GM12874 (cell line): Measurements from ENCODE around the gene ADGRA1.

ENCODE experiments used
- CTCF ChIP-seq: IDR thresholded peaks from 2 replicates; pipeline ENCODE4 v1.5.1; 2011; ENCODE audit warnings: low read depth, mild to moderate bottlenecking, control low read depth, low read length, moderate library complexity; ENCODE audit not compliant: insufficient read depth

The ADGRA1 gene

DNA sequence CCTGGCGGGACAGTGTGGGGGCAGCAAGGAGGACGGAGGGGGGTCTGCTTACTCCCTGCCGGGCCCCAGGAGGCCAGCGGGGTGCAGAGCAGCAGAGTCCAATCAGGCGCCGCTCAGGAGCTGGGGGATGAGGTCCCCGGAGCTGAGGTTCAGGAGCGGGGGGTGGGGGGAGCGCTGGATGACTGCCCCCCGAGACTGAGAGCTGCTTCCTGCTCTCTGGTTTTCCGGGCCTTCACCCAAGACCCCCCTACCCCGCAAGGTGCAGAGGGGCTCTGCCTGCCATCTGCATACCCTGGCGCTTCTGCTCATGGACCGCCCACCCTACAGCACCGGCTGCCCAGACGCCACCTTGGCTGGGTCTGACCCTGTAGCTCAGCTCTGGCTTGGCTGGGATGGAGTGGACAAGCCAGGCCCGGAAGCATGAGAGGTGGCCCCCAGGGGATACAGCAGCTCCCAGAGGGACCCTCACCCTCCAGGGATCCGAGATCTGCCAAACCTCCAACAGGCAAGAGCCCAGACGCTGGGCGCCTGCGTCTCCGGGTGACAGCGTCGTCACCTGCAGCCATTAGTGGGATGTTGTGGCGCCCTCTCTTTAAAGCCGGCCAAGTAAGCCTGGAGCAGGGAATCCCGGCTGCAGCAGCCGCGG is 73.2 kb downstream of the ADGRA1 start:
- no peak for TF ChIP-seq CTCF

DNA sequence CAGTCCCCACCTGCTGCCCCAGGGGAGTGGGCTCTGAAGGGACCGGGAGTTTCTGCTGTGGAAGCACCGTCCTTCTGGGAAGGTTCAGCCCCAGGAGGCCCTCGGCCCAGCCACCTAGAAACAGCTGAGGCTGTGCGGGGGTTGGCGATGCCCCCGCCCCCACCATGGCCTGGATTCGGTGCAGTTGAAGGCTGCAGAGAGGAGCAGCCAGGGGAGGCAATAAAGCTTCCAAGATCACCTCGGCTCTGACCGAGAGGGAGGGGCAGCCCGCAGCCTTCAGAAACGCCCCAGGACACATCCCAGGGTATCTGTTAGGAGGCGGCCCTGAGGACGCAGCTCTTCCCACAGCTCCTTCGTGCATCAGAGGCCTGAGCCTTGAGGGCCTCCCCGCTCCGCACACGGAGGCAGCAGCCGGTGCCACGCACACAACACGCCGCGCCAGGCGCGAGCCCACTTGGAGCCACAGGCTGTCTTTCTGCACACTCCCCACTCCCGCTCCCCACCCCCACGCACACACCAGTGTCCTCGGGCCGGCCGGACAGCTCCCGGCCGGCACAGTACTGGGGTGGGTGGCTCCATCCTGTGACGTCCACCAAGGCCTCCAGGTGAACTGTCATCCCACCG is 73.9 kb downstream of the ADGRA1 start:
- TF ChIP-seq CTCF: no peak

GRCh38 chr10:133162178-133162909 is 74.6 kb downstream of the ADGRA1 start:
- no peak for TF ChIP-seq CTCF

DNA sequence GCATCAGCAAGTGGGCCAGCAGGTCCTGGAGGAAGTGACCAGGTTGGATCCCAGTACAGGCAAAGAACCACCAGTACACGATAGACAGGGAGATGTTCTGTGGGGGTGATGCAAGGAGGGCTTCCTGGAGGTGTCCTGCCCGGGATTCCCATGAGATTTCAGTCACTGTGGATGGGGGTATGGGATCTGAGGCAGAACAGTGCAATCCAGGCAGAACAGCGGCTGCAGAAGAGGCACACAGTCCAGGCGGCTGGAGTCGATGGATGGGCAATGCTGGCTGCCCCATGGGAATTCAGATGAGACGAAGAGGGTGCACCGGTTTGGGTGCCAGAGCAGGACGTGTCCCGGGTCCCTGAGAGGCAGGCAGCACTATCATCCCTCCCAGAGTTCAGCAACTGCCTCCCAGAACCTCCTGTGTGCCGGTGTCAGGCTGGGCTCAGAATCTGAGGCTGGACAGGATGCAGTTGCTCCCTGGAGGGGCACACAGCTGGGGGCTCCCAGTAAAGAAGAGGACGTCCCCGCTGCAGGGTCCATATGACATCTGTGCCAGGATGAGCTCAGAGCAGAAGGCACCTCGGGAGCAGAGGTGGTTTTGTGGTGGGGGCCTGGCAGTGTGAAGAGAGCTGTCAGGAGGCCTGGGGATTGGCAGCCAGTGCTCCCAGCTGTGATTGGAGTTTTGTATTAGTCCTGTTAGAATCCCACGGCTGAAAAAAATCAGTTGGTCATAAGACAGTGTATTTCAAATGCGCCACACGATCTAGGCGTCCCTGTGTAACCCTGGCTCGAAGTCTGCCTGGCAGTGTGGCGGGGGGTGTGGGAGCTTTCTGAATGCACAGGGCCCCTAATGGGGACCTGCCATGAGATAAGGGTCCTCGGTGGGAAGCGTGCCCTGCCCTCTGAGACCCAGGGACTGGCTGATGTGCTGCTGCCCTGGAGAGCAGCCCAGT is 75.5 kb downstream of the ADGRA1 start:
- TF ChIP-seq CTCF: no peak

GRCh38 chr10:133163889-133164815 is 76.4 kb downstream of the ADGRA1 start:
- TF ChIP-seq CTCF: no peak

- TF ChIP-seq CTCF: no peak
Measured at GRCh38 chr10:133164816-133165555, 77.3 kb downstream of the ADGRA1 start.
